Measurements from ENCODE around the gene DBET.
"Not testable (repeated sequence)": the region's sequence is repeated elsewhere in the genome, so short reads cannot be mapped to it uniquely, and the experiment has no call there.

Gene DBET

GRCh38 chr4:190093052-190093451 is 28.8 kb downstream of the DBET start:
- H3K4me3 ChIP-seq; DNase-seq (ENCODE audit: low spot score); H3K27ac ChIP-seq: not testable (repeated sequence)

- not testable (repeated sequence) for DNase-seq (ENCODE audit: low spot score); H3K4me3 ChIP-seq; H3K27ac ChIP-seq
Observed at GRCh38 chr4:190094031-190094430, 29.7 kb downstream of the DBET start.

- H3K4me3 ChIP-seq; H3K27ac ChIP-seq; DNase-seq (ENCODE audit: low spot score): not testable (repeated sequence)
Observed at GRCh38 chr4:190095335-190095734, 31.0 kb downstream of the DBET start.

- DNase-seq (ENCODE audit: low spot score); H3K4me3 ChIP-seq; H3K27ac ChIP-seq: not testable (repeated sequence)
Observed at GRCh38 chr4:190099605-190100004, 35.3 kb downstream of the DBET start.

- not testable (repeated sequence) for DNase-seq (ENCODE audit: low spot score); H3K27ac ChIP-seq; H3K4me3 ChIP-seq
Observed at GRCh38 chr4:190101525-190101924, 37.2 kb downstream of the DBET start.

- peak; percentile 29 for DNase-seq (ENCODE audit: low spot score)
Observed at GRCh38 chr4:190106191-190106590, 41.9 kb downstream of the DBET start.

GRCh38 chr4:190106611-190107480 is 42.5 kb downstream of the DBET start:
- H3K27ac ChIP-seq, H3K4me3 ChIP-seq: not testable (repeated sequence)
- DNase-seq (ENCODE audit: low spot score), result peak; percentile 74

More at GRCh38 chr4:190106191-190106590, 41.9 kb downstream of the DBET start:
- H3K27ac ChIP-seq, H3K4me3 ChIP-seq: not testable (repeated sequence)

- not testable (repeated sequence) for H3K27ac ChIP-seq, H3K4me3 ChIP-seq
- DNase-seq (ENCODE audit: low spot score), result peak; percentile 72
Observed at GRCh38 chr4:190107766-190108485, 43.6 kb downstream of the DBET start.

- peak; percentile 78 for DNase-seq (ENCODE audit: low spot score)
- not testable (repeated sequence) for H3K4me3 ChIP-seq, H3K27ac ChIP-seq
Observed at GRCh38 chr4:190108756-190109155, 44.5 kb downstream of the DBET start.

GRCh38 chr4:190109390-190110011 is 45.2 kb downstream of the DBET start:
- not testable (repeated sequence) for H3K4me3 ChIP-seq, H3K27ac ChIP-seq
- DNase-seq (ENCODE audit: low spot score), result peak; percentile 14

- not testable (repeated sequence) for H3K27ac ChIP-seq; H3K4me3 ChIP-seq; DNase-seq (ENCODE audit: low spot score)
Observed at GRCh38 chr4:190110033-190110432, 45.7 kb downstream of the DBET start.

- not testable (repeated sequence) for H3K27ac ChIP-seq; DNase-seq (ENCODE audit: low spot score); H3K4me3 ChIP-seq
Observed at GRCh38 chr4:190110570-190111295, 46.4 kb downstream of the DBET start.

GRCh38 chr4:190112879-190113278 is 48.6 kb downstream of the DBET start:
- DNase-seq (ENCODE audit: low spot score); H3K27ac ChIP-seq; H3K4me3 ChIP-seq: not testable (repeated sequence)

- H3K4me3 ChIP-seq, H3K27ac ChIP-seq: not testable (repeated sequence)
- DNase-seq (ENCODE audit: low spot score), result peak; percentile 47
Observed at GRCh38 chr4:190114991-190115390, 50.7 kb downstream of the DBET start.

All from coronary artery (tissue), 2 donors.